ENCODE results near the gene SLC26A11.
A peak's percentile ranks its signal among the peaks of the same experiment; 100 is the strongest.

- peak; percentile 12 for TF ChIP-seq CTCF (IDR thresholded peaks at IDR 0.05; ENCODE audit: low read depth, low read length, poor library complexity, severe bottlenecking)
- no peak for TF ChIP-seq EZH2phosphoT487 (IDR thresholded peaks at IDR 0.05; ENCODE audit: borderline replicate concordance, low read length)
Observed at GRCh38 chr17:80203471-80203963, 16.7 kb upstream of the SLC26A11 start.

Measured in DOHH2 (cell line).